Uterus (tissue), 4 donors: ENCODE measurements around the gene URM1. TPM values are rescaled to one million over a fixed set of nuclear protein-coding genes. Genes with fewer than 3 reads are reported as not detected.

ENCODE experiments used
- DNase-seq, 2 donors: peaks; one replicate each; pipeline ENCODE4 v3.0.0-alpha.2; 2019 to 2020
- H3K27ac ChIP-seq, 2 donors: fragments of 200-600 bp; sonication (generic); 1 replicate in 1 of 2; 2 replicates in 1 of 2; pipeline ENCODE4 v1.5.1; 2016 to 2018
- H3K27me3 ChIP-seq, 2 donors: fragments of 200-600 bp; sonication (generic); one replicate each; pipeline ENCODE4 v1.5.1; 2018 to 2019; ENCODE audit warnings: control low read depth in 1 of 2
- H3K36me3 ChIP-seq, 2 donors: fragments of 200-600 bp; sonication (generic); one replicate each; pipeline ENCODE4 v1.5.1; 2019; ENCODE audit warnings: control low read depth in 1 of 2
- H3K4me1 ChIP-seq, 2 donors: fragments of 200-600 bp; sonication (generic); one replicate each; pipeline ENCODE4 v1.5.1; 2018 to 2019; ENCODE audit warnings: control low read depth in 1 of 2
- H3K4me3 ChIP-seq, 2 donors: fragments of 200-600 bp; sonication (generic); 1 replicate in 1 of 2; 2 replicates in 1 of 2; pipeline ENCODE4 v1.5.1; 2018 to 2019; ENCODE audit warnings: mild to moderate bottlenecking in 1 of 2
- H3K9me3 ChIP-seq, 2 donors: fragments of 200-600 bp; sonication (generic); one replicate each; pipeline ENCODE4 v1.5.1; 2019; ENCODE audit warnings: control low read depth in 1 of 2
- POLR2A ChIP-seq, 2 donors: fragments of 450-650 bp; IDR thresholded peaks; one replicate each; pipeline ENCODE4 v1.6.1; 2016; ENCODE audit warnings: antibody characterized with exemption in 2 of 2, mild to moderate bottlenecking in 1 of 2, moderate library complexity in 1 of 2
- intact Hi-C: fragments of 100-400 bp; cut with DNase I; formaldehyde crosslinking; loops from one replicate; pipeline ENCODE4 v1.15.1; 2023; ENCODE audit warnings: low total_unique reads
- microRNA counts, 2 donors: library from miRNA; unstranded; fragments of <30 nt; microRNA quantifications; one replicate each; lab custom pipeline; 2016 to 2017
- microRNA-seq: library from miRNA; unstranded; fragments of <30 nt; microRNA quantifications from one replicate; pipeline ENCODE4, GENCODE V29; 2016; ENCODE audit warnings: borderline microRNAs expressed, borderline replicate concordance
- total RNA-seq, 4 donors: library from RNA; depleted of rRNA in 3 of 4; stranded (reverse); fragments of >200 nt in 3 of 4; gene quantifications; one replicate each; pipeline versions ENCODE4 v1.1.0 to v1.2.4, GENCODE V29; 2014 to 2023
- TF ChIP-seq, protein P1 (sequence below), 4 experiments: fragments of 200-600 bp in 2 of 4; fragments of 450-650 bp in 2 of 4; sonication (generic) in 2 of 4; IDR thresholded peaks; one replicate each; pipeline ENCODE4 v1.5.1; 2016 to 2019; ENCODE audit warnings: antibody characterized with exemption in 4 of 4, mild to moderate bottlenecking in 2 of 4, moderate library complexity in 1 of 4
- donor health status: DM: yes; HTN: yes; CAD: no.

URM1 gene
- total RNA-seq, 4 donors from 2014 or later: 6.7 to 32.0 (median 22.4) TPM

GRCh38 chr9:128435611-128436010 lies 64.4 kb downstream of the URM1 start:
- H3K4me3 ChIP-seq: no peak overlapping the region
- no peaks in the 10 kb centered on the region for H3K36me3 ChIP-seq
- no peak overlapping the region for H3K27ac ChIP-seq
- TF ChIP-seq, protein P1, sequence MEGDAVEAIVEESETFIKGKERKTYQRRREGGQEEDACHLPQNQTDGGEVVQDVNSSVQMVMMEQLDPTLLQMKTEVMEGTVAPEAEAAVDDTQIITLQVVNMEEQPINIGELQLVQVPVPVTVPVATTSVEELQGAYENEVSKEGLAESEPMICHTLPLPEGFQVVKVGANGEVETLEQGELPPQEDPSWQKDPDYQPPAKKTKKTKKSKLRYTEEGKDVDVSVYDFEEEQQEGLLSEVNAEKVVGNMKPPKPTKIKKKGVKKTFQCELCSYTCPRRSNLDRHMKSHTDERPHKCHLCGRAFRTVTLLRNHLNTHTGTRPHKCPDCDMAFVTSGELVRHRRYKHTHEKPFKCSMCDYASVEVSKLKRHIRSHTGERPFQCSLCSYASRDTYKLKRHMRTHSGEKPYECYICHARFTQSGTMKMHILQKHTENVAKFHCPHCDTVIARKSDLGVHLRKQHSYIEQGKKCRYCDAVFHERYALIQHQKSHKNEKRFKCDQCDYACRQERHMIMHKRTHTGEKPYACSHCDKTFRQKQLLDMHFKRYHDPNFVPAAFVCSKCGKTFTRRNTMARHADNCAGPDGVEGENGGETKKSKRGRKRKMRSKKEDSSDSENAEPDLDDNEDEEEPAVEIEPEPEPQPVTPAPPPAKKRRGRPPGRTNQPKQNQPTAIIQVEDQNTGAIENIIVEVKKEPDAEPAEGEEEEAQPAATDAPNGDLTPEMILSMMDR (IDR thresholded peaks at IDR 0.05): no peak
- TF ChIP-seq POLR2A (IDR thresholded peaks at IDR 0.05): no peak
- DNase-seq: no peak
- no peaks in the 10 kb centered on the region for H3K9me3 ChIP-seq
- H3K27me3 ChIP-seq: no peaks in the 10 kb centered on the region
- H3K4me1 ChIP-seq: no peaks in the 10 kb centered on the region
- intact Hi-C loops: no loop called here

DNA sequence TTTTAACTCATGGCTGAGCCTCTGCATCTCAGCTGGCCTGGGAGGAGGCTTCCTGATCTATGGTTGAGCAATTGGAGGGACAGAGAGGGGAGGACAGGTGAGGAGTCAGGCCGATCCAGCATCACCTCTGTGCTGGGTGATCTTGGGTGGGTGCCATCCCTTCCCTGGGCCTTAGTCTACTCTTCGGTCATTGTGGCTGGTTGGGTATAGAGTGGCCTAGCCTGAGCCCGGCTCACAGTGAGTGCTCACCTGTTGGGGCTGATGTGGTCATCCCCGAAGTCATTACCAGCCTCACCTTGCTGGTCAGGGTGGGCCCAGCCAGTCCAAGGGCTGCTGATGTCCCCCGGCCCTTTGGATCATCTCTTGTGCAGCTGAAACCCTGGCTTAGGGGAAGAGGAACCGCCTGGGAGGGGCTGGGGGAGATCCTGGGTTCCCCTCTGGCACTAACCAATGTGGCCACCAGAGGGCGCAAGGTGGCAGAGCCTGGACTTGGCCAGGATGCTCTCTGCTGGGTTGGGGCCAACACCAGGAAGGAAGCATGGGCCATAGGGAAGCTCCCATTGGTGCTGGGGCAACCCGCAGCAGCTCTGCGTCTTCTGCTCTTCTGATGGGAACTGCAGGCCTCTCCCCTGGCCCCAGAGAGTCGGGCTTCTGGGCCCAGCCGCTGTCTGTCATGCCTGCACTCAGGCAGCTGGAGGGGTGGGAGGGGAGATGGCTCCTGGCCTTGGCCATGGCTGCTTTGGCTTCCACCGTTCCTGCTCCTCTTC lies 67.4 kb downstream of the URM1 start:
- TF ChIP-seq, protein P1 (IDR thresholded peaks at IDR 0.05): peak; percentile 84 to 89 (median 87)
- no peak for TF ChIP-seq POLR2A (IDR thresholded peaks at IDR 0.05)
- Histone ChIP-seq H3K27me3 (no peaks in the 10 kb centered on the region), H3K4me1 (no peaks in the 10 kb centered on the region), H3K9me3 (no peaks in the 10 kb centered on the region), H3K36me3 (no peaks in the 10 kb centered on the region), H3K4me3 (no peak overlapping the region), H3K27ac (no peak overlapping the region)
- DNase-seq: peak; percentile 83 to 84
- intact Hi-C loops: no loop called here

GRCh38 chr9:128439273-128439672 lies 68.1 kb downstream of the URM1 start:
- Histone ChIP-seq H3K27me3 (no peaks in the 10 kb centered on the region), H3K4me1 (no peaks in the 10 kb centered on the region), H3K36me3 (no peaks in the 10 kb centered on the region), H3K27ac (no peak overlapping the region), H3K9me3 (no peaks in the 10 kb centered on the region), H3K4me3 (no peak overlapping the region)
- TF ChIP-seq POLR2A (IDR thresholded peaks at IDR 0.05): no peak
- TF ChIP-seq, protein P1 (IDR thresholded peaks at IDR 0.05): no peak
- DNase-seq: no peak
- intact Hi-C loops: no loop called here

MicroRNAs encoded within 50 kb of the gene (microRNA counts, 767-probe panel; counts per million panel counts)
- 0 counts per million in 2 donors for microRNA hsa-miR-219-2-3p (lab: Ali Mortazavi, UCI)

Small RNA genes lying within 50 kb of the gene (microRNA-seq; reads per million reads assigned to microRNA genes)
- not detected for gene MIR219B

Other genes starting within 250 kb of the URM1 start
- 100 to 1,000 TPM in 1 of 4 donors, 10 to 100 TPM in 3; 21.5 to 173 (median 64.2) TPM for gene PTGES2, start 243.6 kb upstream of the URM1 start, total RNA-seq
- 1 to 10 TPM in 1 of 4 donors, under 1 TPM in 1, not detected in 2; 0.98 to 2.6 TPM for gene LCN2, start 221.9 kb upstream of the URM1 start, total RNA-seq
- gene BBLN, start 211.1 kb upstream of the URM1 start, total RNA-seq: 100 to 1,000 TPM in 2 of 4 donors, 10 to 100 TPM in 2; 31.3 to 198 (median 96.0) TPM
- gene CIZ1, start 179.8 kb upstream of the URM1 start, total RNA-seq: 100 to 1,000 TPM in 1 of 4 donors, 10 to 100 TPM in 3; 31.3 to 151 (median 52.6) TPM
- 10 to 100 TPM in 3 of 4 donors, 1 to 10 TPM in 1; 5.0 to 71.5 (median 31.0) TPM for gene DNM1, start 168.0 kb upstream of the URM1 start, total RNA-seq
- 100 to 1,000 TPM in 2 of 4 donors, 10 to 100 TPM in 2; 18.4 to 174 (median 89.9) TPM for gene GOLGA2, start 95.4 kb upstream of the URM1 start, total RNA-seq
- gene SWI5, start 95.1 kb upstream of the URM1 start, total RNA-seq: 10 to 100 TPM; 10.3 to 86.1 (median 19.3) TPM
- gene TRUB2, start 48.9 kb upstream of the URM1 start, total RNA-seq: 10 to 100 TPM in 2 of 4 donors, 1 to 10 TPM in 1, under 1 TPM in 1; 0.29 to 14.0 (median 9.7) TPM
- gene COQ4, start 48.5 kb upstream of the URM1 start, total RNA-seq: 10 to 100 TPM in 3 of 4 donors, 1 to 10 TPM in 1; 3.2 to 37.9 (median 29.6) TPM
- 10 to 100 TPM in 2 of 4 donors, 1 to 10 TPM in 2; 4.6 to 22.7 (median 9.5) TPM for gene SLC27A4, start 30.8 kb upstream of the URM1 start, total RNA-seq
- 10 to 100 TPM; 25.1 to 70.7 (median 39.8) TPM for gene CERCAM, start 49.5 kb downstream of the URM1 start, total RNA-seq
- gene ODF2, start 84.6 kb downstream of the URM1 start, total RNA-seq: 10 to 100 TPM; 14.4 to 37.3 (median 25.9) TPM
- 10 to 100 TPM in 3 of 4 donors, 1 to 10 TPM in 1; 3.3 to 25.5 (median 16.4) TPM for gene GLE1, start 133.3 kb downstream of the URM1 start, total RNA-seq
- 100 to 1,000 TPM; 244 to 521 (median 335) TPM for gene SPTAN1, start 181.2 kb downstream of the URM1 start, total RNA-seq